Bladder microvascular endothelial cell (primary cell): ENCODE results near the gene MAGED1. TPM values are rescaled to one million over a fixed set of nuclear protein-coding genes. Genes with fewer than 3 reads are reported as not detected.

Experiments used
- total RNA-seq: library from RNA; depleted of rRNA; stranded (reverse); fragments of >200 nt; gene quantifications from 2 replicates; pipeline ENCODE4 v1.2.3, GENCODE V29; 2014

Gene MAGED1
- total RNA-seq = 35.5 and 70.2 TPM in 2 replicates

GRCh38 chrX:51892921-51893745, at the start of gene MAGED1:
MAGED1 (plus strand) TSS chrX:51893623; CDS start chrX:51894305, 682 bp downstream.

Other genes starting within 250 kb of the MAGED1 start
- not detected in 2 replicates for gene CENPVL2, start 210.8 kb upstream of the MAGED1 start, total RNA-seq
- not detected in 2 replicates for gene CENPVL1, start 183.1 kb upstream of the MAGED1 start, total RNA-seq
- 3.1 and 5.4 TPM in 2 replicates for gene GSPT2, start 150.2 kb upstream of the MAGED1 start, total RNA-seq
- 5.8 and 34.8 TPM in 2 replicates for gene MAGED4B, start 175.6 kb downstream of the MAGED1 start, total RNA-seq